Adrenal gland (tissue), 12 donors: Measurements from ENCODE around the gene PPP3CA. TPM values are rescaled to one million over a fixed set of nuclear protein-coding genes. Genes with fewer than 3 reads are reported as not detected.

Experiments
- DNase-seq, 7 donors: peaks; one replicate each; pipeline ENCODE4 v3.0.0-alpha.2; 2019 to 2020
- H3K27ac ChIP-seq, 5 donors: fragments of 200-600 bp; sonication (generic) in 4 of 5; 1 replicate in 3 of 5; 2 replicates in 2 of 5; pipeline versions ENCODE4 v1.5.1 to v1.8.0; 2016 to 2020; ENCODE audit warnings: mild to moderate bottlenecking in 1 of 5
- H3K27me3 ChIP-seq: fragments of 200-600 bp; 2 replicates; pipeline ENCODE4 v1.8.0; 2021
- H3K36me3 ChIP-seq, 2 donors: fragments of 200-600 bp; replicated peaks in 1 of 2; 1 replicate in 1 of 2; 2 replicates in 1 of 2; pipeline versions ENCODE4 v1.5.1 to v1.8.0; 2018 to 2022
- H3K4me1 ChIP-seq, 2 donors: fragments of 200-600 bp; replicated peaks in 1 of 2; 1 replicate in 1 of 2; 2 replicates in 1 of 2; pipeline versions ENCODE4 v1.5.1 to v1.8.0; 2018 to 2021
- H3K4me3 ChIP-seq, 4 donors: fragments of 200-600 bp; sonication (generic) in 3 of 4; one replicate each; pipeline ENCODE4 v1.5.1; 2016 to 2018
- H3K9me3 ChIP-seq, 3 donors: fragments of 200-600 bp; sonication (generic) in 1 of 3; replicated peaks in 1 of 3; 1 replicate in 2 of 3; 2 replicates in 1 of 3; pipeline versions ENCODE4 v1.5.1 to v1.8.0; 2016 to 2021
- CTCF ChIP-seq, 6 experiments: fragments of 450-650 bp in 4 of 6; fragments of 200-600 bp in 2 of 6; sonication (generic) in 1 of 6; IDR thresholded peaks; 1 replicate in 5 of 6; 2 replicates in 1 of 6; pipeline versions ENCODE4 v1.5.1 to v1.8.0; 2016 to 2021; ENCODE audit warnings: antibody characterized with exemption in 6 of 6, mild to moderate bottlenecking in 2 of 6, moderate library complexity in 1 of 6
- POLR2A ChIP-seq, 2 donors: fragments of 450-650 bp; IDR thresholded peaks; one replicate each; pipeline ENCODE4 v1.6.1; 2017; ENCODE audit warnings: antibody characterized with exemption in 2 of 2, mild to moderate bottlenecking in 2 of 2, moderate library complexity in 1 of 2
- WGBS, 4 donors: extraction: QIAGEN DNeasy Blood & Tissue Kit in 2 of 4; methylation state at CpG; one replicate each; pipeline versions ENCODE4 v1.1.5 to v1.1.7; 2013 to 2017; 5-methylcytosine and 5-hydroxymethylcytosine counted together
- intact Hi-C, 2 donors: fragments of 100-400 bp; cut with DNase I; formaldehyde crosslinking; loops; one replicate each; pipeline versions ENCODE4 v1.14.1 to v1.15.0; 2022 to 2023
- polyA plus RNA-seq, 3 donors: library from polyadenylated mRNA; stranded (reverse); fragments of 200-250 nt in 2 of 3; fragments of 350-450 nt in 1 of 3; fragmentation: Illumina TruSeq in 1 of 3; extraction: RNeasy Lipid Tissue Mini Kit (QIAGEN cat#74804) in 1 of 3; gene quantifications; one replicate each; pipeline ENCODE4 v1.2.3, GENCODE V29; 2013 to 2014
- total RNA-seq, 9 donors: library from RNA; depleted of rRNA in 4 of 9; stranded (reverse); fragments of >200 nt in 4 of 9; fragments of 120-200 nt in 1 of 9; fragmentation: NEBNext Ultra II Directional in 1 of 9; extraction: Animal tissue kit (Norgen Biotek cat#: 25700) in 1 of 9; gene quantifications; one replicate each; pipeline versions ENCODE4 v1.1.0 to v1.2.4, GENCODE V29; 2013 to 2023
- donor health status: healthy with polysubstance abuse.
- donor health status: Bipolar disorder and iron deficiency.
- donor health status: DM: yes; HTN: yes; CAD: no.
- donor health status: DM: no; HTN: no; CAD: no.
- donor health status: DM: no; HTN: no; CAD: no.
- donor health status: DM: yes; HTN: yes; CAD: no.

Gene PPP3CA
- total and polyA plus RNA-seq, 12 donors, result 13.8 to 138 (median 43.8) TPM

- 94 to 100% (median 97%) methylated on average over 5 to 10 of the region's 10 CpGs for WGBS, 4 donors
- intact Hi-C loops, result no loop called here
Measured at GRCh38 chr4:101128473-101128872, 218.9 kb downstream of the PPP3CA start.

GRCh38 chr4:101127176-101127790, 220.0 kb downstream of the PPP3CA start:
- Histone ChIP-seq H3K4me1 (peaks cover 0 to 8% of the 10 kb centered on the region in 2 donors), H3K36me3 (no peaks in the 10 kb centered on the region), H3K27me3 (no peaks in the 10 kb centered on the region), H3K27ac (no peak overlapping the region), H3K9me3 (no peaks in the 10 kb centered on the region), H3K4me3 (no peak overlapping the region)
- no peak for DNase-seq
- TF ChIP-seq CTCF (IDR thresholded peaks at IDR 0.05), result no peak
- TF ChIP-seq POLR2A (IDR thresholded peaks at IDR 0.05), result no peak
- WGBS, 4 donors, result 91 to 96% (median 93%) methylated on average over 3 of the region's 3 CpGs
- intact Hi-C loops, result no loop called here

More at GRCh38 chr4:101128473-101128872, 218.9 kb downstream of the PPP3CA start:
- TF ChIP-seq CTCF (IDR thresholded peaks at IDR 0.05) (no peak), POLR2A (IDR thresholded peaks at IDR 0.05) (no peak)
- peaks cover 0 to 8% of the 10 kb centered on the region in 2 donors for H3K4me1 ChIP-seq
- no peaks in the 10 kb centered on the region for H3K9me3 ChIP-seq
- no peaks in the 10 kb centered on the region for H3K36me3 ChIP-seq
- DNase-seq, result no peak
- H3K4me3 ChIP-seq, result no peak overlapping the region
- no peak overlapping the region for H3K27ac ChIP-seq
- no peaks in the 10 kb centered on the region for H3K27me3 ChIP-seq

- no peak for TF ChIP-seq CTCF (IDR thresholded peaks at IDR 0.05)
- no peak for TF ChIP-seq POLR2A (IDR thresholded peaks at IDR 0.05)
- intact Hi-C loops, result no loop called here
- H3K27me3 ChIP-seq, result no peaks in the 10 kb centered on the region
- H3K4me1 ChIP-seq, result peaks cover 0 to 8% of the 10 kb centered on the region in 2 donors
- WGBS, 4 donors, result 76 to 91% (median 83%) methylated on average over 1 of the region's 1 CpG
- H3K27ac ChIP-seq, result no peak overlapping the region
- no peaks in the 10 kb centered on the region for H3K36me3 ChIP-seq
- no peaks in the 10 kb centered on the region for H3K9me3 ChIP-seq
- DNase-seq, result no peak
- H3K4me3 ChIP-seq, result no peak overlapping the region
Measured at GRCh38 chr4:101126059-101126458, 221.3 kb downstream of the PPP3CA start.

- 84 to 97% (median 96%) methylated on average over 5 of the region's 5 CpGs for WGBS, 4 donors
- no peaks in the 10 kb centered on the region for H3K9me3 ChIP-seq
- no peaks in the 10 kb centered on the region for H3K36me3 ChIP-seq
- H3K27me3 ChIP-seq, result no peaks in the 10 kb centered on the region
- DNase-seq, result no peak
- H3K4me3 ChIP-seq, result no peak overlapping the region
- H3K27ac ChIP-seq, result no peak overlapping the region
- intact Hi-C loops, result no loop called here
- TF ChIP-seq CTCF (IDR thresholded peaks at IDR 0.05), result no peak
- no peak for TF ChIP-seq POLR2A (IDR thresholded peaks at IDR 0.05)
- H3K4me1 ChIP-seq, result peaks cover 0 to 8% of the 10 kb centered on the region in 2 donors
Measured at GRCh38 chr4:101125045-101125942, 222.0 kb downstream of the PPP3CA start.
